ENCODE results near the gene AKR1B15.

Gene AKR1B15

DNA sequence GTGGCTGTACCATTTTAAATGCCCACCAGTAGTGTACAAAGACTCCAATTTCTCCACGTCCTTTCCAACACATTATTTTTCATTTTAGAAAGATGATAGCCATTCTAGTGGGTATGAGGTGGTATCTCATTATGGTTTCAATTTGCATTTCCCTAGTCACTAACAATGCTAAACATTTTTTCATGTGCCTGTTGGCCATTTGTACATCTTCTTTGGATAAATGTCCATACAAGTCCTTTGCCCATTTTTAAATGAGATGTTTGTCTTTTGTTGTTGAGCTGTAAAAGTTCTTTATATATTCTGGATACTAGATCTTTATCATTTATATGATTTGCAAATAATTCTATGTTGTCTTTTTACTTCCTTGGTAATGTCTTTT lies 78.9 kb downstream of the AKR1B15 start:
- Histone ChIP-seq H3K36me3 (ENCODE audit: insufficient read depth, low read length) (no peaks in the 10 kb centered on the region), H3K4me1 (ENCODE audit: insufficient read depth, low read length, severe bottlenecking) (no peaks in the 10 kb centered on the region), H3K27me3 (ENCODE audit: insufficient read depth, low read length) (0 out of 2 replicates have a peak, but pooled peaks cover 3% of the 10 kb centered on the region), H3F3A (ENCODE audit: insufficient read depth, low read length) (no peaks in the 10 kb centered on the region), H3K79me2 (ENCODE audit: insufficient read depth, low read length) (no peaks in the 10 kb centered on the region), H4K20me1 (ENCODE audit: insufficient read depth, low read length) (no peaks in the 10 kb centered on the region), H3K27ac (ENCODE audit: low read depth, low read length, poor library complexity, severe bottlenecking) (no peak overlapping the region), H3K9me2 (ENCODE audit: low read depth, low read length) (no peaks in the 10 kb centered on the region), H2AFZ (ENCODE audit: low read length) (no peak overlapping the region), H3K4me3 (ENCODE audit: low read depth, low read length, poor library complexity, severe bottlenecking) (no peak overlapping the region), H3K9ac (ENCODE audit: low read length) (no peak overlapping the region), H3K9me3 (ENCODE audit: low read length) (no peaks in the 10 kb centered on the region), H3K4me2 (ENCODE audit: low read length) (no peak overlapping the region)
- TF ChIP-seq, protein P1, sequence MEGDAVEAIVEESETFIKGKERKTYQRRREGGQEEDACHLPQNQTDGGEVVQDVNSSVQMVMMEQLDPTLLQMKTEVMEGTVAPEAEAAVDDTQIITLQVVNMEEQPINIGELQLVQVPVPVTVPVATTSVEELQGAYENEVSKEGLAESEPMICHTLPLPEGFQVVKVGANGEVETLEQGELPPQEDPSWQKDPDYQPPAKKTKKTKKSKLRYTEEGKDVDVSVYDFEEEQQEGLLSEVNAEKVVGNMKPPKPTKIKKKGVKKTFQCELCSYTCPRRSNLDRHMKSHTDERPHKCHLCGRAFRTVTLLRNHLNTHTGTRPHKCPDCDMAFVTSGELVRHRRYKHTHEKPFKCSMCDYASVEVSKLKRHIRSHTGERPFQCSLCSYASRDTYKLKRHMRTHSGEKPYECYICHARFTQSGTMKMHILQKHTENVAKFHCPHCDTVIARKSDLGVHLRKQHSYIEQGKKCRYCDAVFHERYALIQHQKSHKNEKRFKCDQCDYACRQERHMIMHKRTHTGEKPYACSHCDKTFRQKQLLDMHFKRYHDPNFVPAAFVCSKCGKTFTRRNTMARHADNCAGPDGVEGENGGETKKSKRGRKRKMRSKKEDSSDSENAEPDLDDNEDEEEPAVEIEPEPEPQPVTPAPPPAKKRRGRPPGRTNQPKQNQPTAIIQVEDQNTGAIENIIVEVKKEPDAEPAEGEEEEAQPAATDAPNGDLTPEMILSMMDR (IDR thresholded peaks at IDR 0.05; ENCODE audit: low read length) = no peak
- TF ChIP-seq EZH2 (IDR thresholded peaks at IDR 0.05; ENCODE audit: borderline replicate concordance, low read length) = no peak

DNA sequence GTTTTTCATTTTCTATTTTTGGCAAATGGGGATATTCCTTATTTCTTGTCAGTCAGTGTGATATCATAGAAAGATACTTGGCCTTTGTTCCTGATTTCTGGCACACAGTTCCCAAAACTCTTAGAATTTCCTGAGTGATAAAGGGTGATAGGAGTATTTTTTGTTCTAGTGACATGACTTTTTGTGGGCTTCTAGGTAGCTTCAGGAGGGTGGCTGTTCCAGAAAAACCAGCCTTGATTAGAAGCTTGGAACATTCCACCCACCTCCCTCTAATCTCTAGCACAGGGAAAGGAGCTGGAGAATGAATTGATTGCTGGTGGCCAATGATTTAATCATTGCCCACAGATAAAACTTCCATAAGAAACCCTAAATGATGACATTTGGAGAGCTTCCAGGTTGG lies 80.5 kb downstream of the AKR1B15 start:
- no peak for TF ChIP-seq EZH2 (IDR thresholded peaks at IDR 0.05; ENCODE audit: borderline replicate concordance, low read length)
- TF ChIP-seq, protein P1 (IDR thresholded peaks at IDR 0.05; ENCODE audit: low read length) = no peak
- Histone ChIP-seq H3K79me2 (ENCODE audit: insufficient read depth, low read length) (no peaks in the 10 kb centered on the region), H3K4me3 (ENCODE audit: low read depth, low read length, poor library complexity, severe bottlenecking) (no peak overlapping the region), H3K9me3 (ENCODE audit: low read length) (no peaks in the 10 kb centered on the region), H3F3A (ENCODE audit: insufficient read depth, low read length) (no peaks in the 10 kb centered on the region), H3K9ac (ENCODE audit: low read length) (no peak overlapping the region), H3K4me2 (ENCODE audit: low read length) (no peak overlapping the region), H3K4me1 (ENCODE audit: insufficient read depth, low read length, severe bottlenecking) (no peaks in the 10 kb centered on the region), H2AFZ (ENCODE audit: low read length) (no peak overlapping the region), H3K27me3 (ENCODE audit: insufficient read depth, low read length) (0 out of 2 replicates have a peak, but pooled peaks cover 3% of the 10 kb centered on the region), H4K20me1 (ENCODE audit: insufficient read depth, low read length) (no peaks in the 10 kb centered on the region), H3K27ac (ENCODE audit: low read depth, low read length, poor library complexity, severe bottlenecking) (no peak overlapping the region), H3K9me2 (ENCODE audit: low read depth, low read length) (no peaks in the 10 kb centered on the region), H3K36me3 (ENCODE audit: insufficient read depth, low read length) (no peaks in the 10 kb centered on the region)
